Measurements from ENCODE around the gene ABLIM2.

The ABLIM2 gene

GRCh38 chr4:8090312-8090711, 68.3 kb downstream of the ABLIM2 start:
- Histone ChIP-seq H3K4me3 (replicated peaks; ENCODE audit: low read depth, low read length) (no peak overlapping the region), H3K27me3 (replicated peaks; ENCODE audit: control insufficient read depth, insufficient read depth, low read length) (no peaks in the 10 kb centered on the region), H3K36me3 (ENCODE audit: control insufficient read depth, insufficient read depth, low read length) (no peaks in the 10 kb centered on the region)
- TF ChIP-seq CTCF (IDR thresholded peaks at IDR 0.05; ENCODE audit: insufficient read depth, low read length, poor library complexity, severe bottlenecking): no peak
- DNase-seq (ENCODE audit: extremely low read depth, insufficient read length): no peak

GRCh38 chr4:8089862-8090261, 68.8 kb downstream of the ABLIM2 start:
- H3K36me3 ChIP-seq (ENCODE audit: control insufficient read depth, insufficient read depth, low read length): no peaks in the 10 kb centered on the region
- DNase-seq (ENCODE audit: extremely low read depth, insufficient read length): no peak
- no peak overlapping the region for H3K4me3 ChIP-seq (replicated peaks; ENCODE audit: low read depth, low read length)
- no peaks in the 10 kb centered on the region for H3K27me3 ChIP-seq (replicated peaks; ENCODE audit: control insufficient read depth, insufficient read depth, low read length)
- TF ChIP-seq CTCF (IDR thresholded peaks at IDR 0.05; ENCODE audit: insufficient read depth, low read length, poor library complexity, severe bottlenecking): no peak

- Histone ChIP-seq H3K4me3 (replicated peaks; ENCODE audit: low read depth, low read length) (no peak overlapping the region), H3K36me3 (ENCODE audit: control insufficient read depth, insufficient read depth, low read length) (no peaks in the 10 kb centered on the region), H3K27me3 (replicated peaks; ENCODE audit: control insufficient read depth, insufficient read depth, low read length) (no peaks in the 10 kb centered on the region)
- no peak for TF ChIP-seq CTCF (IDR thresholded peaks at IDR 0.05; ENCODE audit: insufficient read depth, low read length, poor library complexity, severe bottlenecking)
- no peak for DNase-seq (ENCODE audit: extremely low read depth, insufficient read length)
Observed at GRCh38 chr4:8088966-8089491, 69.6 kb downstream of the ABLIM2 start.

GRCh38 chr4:8087921-8088495, 70.6 kb downstream of the ABLIM2 start:
- no peak for DNase-seq (ENCODE audit: extremely low read depth, insufficient read length)
- no peak for TF ChIP-seq CTCF (IDR thresholded peaks at IDR 0.05; ENCODE audit: insufficient read depth, low read length, poor library complexity, severe bottlenecking)
- Histone ChIP-seq H3K36me3 (ENCODE audit: control insufficient read depth, insufficient read depth, low read length) (no peaks in the 10 kb centered on the region), H3K27me3 (replicated peaks; ENCODE audit: control insufficient read depth, insufficient read depth, low read length) (no peaks in the 10 kb centered on the region), H3K4me3 (replicated peaks; ENCODE audit: low read depth, low read length) (no peak overlapping the region)

- no peak overlapping the region for H3K4me3 ChIP-seq (replicated peaks; ENCODE audit: low read depth, low read length)
- no peaks in the 10 kb centered on the region for H3K27me3 ChIP-seq (replicated peaks; ENCODE audit: control insufficient read depth, insufficient read depth, low read length)
- no peak for DNase-seq (ENCODE audit: extremely low read depth, insufficient read length)
- H3K36me3 ChIP-seq (ENCODE audit: control insufficient read depth, insufficient read depth, low read length): no peaks in the 10 kb centered on the region
- no peak for TF ChIP-seq CTCF (IDR thresholded peaks at IDR 0.05; ENCODE audit: insufficient read depth, low read length, poor library complexity, severe bottlenecking)
Observed at GRCh38 chr4:8086783-8087445, 71.7 kb downstream of the ABLIM2 start.

All from GM06990 (cell line).